NCI-H1105 (cell line): ENCODE results near the gene FN3KRP.

ENCODE experiments used
- DNase-seq: peaks from one replicate; lab custom pipeline; 2025; lab: John Stamatoyannopoulos, UW

FN3KRP gene

DNA sequence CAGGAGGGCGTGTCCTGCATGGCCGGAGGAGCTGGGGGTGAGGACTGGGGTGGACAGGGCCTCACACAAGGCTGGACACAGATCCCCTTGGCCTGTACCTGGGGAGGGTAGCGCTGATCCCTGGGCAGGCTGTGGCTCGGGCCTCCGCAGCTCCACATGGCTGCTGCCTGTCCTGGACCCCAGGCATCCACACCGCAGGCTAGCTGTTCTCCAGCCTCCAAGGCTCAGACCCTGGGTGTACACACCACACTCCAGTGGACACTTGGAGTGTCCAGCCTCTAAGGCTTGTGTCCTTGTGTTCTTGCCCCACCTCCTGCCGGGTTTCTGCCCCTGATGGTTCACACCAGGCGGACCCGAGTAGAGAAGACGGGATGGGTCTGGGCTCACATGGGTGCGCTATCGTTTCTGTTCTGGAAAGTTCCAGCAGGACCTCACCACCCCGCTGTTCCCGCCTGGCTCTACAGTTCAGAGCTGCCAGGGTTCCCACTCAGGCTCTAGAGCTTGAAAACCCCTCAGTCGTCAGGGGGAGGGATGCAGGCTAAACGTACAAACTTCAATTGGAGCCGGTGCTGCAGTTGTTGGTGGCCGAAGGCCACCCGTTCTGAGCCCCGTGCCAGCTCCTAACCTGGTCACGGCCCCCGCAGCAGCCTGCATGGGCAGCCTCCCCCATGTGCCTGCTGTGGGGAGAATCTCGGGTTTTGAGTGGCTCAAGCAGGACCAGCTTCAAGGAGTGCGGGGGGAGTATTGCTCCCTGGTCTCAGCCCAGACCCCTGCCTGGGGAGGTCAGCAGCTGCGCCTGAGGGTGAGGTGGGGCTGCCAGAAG, 6.6 kb upstream of the FN3KRP start:
- no peak for DNase-seq

DNA sequence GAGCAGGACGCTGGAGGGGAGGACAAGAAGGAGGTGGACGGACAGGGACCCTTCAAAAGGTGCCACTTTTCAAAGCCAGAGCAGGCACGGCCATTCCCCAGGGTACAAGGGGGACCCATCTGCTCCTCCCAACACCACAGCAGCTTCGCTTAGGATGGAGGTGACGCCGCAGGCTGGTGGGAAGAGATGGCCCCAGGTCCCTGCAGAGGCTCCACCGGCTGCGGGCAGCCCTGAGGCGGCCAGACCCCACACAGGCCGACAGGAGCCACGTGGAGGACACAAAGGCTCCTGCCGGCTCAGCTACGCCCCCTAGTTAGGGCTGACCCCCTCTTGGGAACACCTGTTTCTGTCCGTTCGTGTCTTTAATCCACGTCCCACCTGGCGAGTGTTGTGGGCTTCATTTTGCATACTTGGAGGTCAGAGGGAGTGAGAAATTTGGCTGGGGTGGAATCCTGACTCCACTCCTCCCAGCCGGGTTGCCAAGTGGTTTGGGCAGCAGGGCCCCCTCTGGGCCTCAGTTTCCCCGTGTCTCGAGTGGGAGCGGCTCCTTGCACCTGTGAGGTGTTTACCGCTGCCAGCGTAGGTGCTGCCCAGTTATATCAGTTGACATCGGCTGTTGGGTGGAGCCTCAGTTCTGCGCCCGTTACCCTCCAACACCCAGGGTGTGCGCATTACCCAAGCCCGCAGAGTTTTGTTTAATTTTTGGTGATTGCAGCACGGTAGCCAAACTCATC, 5.8 kb upstream of the FN3KRP start:
- no peak for DNase-seq

DNA sequence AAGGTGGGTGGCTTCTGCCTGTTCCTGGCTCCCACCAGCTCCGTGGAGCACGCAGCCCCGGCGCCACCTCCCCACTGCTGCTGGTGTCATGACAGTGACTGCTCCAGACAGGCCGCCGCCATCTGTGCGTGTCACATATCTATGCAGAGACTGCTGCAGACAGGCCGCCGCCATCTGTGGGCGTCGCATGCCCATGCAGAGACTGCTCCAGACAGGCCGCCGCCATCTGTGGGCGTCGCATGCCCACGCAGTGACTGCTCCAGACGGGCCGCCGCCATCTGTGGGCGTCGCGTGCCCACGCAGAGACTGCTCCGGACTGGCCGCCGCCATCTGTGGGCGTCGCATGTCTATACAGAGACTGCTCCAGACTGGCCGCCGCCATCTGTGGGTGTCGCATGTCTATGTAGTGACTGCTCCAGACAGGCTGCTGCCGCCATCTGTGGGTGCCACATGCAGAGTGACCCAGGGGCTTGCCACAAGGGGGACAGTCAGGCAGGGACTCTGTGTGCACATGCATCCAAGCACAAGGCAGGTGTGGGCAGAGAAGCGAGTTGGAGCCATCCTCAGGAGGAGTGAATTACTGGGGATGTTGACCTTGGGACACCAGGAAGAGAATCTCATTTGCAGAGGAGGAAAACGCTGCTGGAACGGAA, 3.3 kb upstream of the FN3KRP start:
- no peak for DNase-seq

DNA sequence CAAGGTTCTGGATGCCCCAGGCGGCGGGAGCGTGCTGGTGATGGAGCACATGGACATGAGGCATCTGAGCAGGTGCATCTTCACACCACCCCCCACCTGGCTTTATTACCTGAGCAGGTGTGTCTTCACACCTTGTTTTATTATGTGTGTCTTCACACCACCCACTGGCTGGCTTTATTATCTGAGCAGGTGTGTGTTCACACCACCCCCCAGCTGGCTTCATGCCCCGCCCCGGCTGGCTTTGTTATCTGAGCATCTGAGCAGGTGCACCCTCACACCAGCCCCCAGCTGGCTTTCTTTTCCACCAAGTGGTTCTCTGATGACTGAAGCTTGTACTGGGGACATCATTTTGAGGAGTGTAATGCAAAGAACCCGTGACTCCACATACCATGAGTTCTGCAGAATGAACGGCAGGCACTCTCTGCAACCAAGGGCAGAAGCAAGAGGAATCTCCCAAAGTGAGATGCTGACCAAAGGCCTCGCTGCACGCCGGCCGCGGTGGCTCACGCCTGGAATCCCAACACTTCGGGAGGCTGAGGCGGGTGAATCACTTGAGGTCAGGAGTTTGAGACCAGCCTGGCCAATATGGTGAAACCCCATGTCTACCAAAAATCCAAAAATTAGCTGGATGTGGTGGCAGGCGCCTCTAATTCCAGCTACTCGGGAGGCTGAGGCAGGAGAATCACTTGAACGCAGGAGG, 2.6 kb downstream of the FN3KRP start:
- peak; percentile 9 for DNase-seq

DNA sequence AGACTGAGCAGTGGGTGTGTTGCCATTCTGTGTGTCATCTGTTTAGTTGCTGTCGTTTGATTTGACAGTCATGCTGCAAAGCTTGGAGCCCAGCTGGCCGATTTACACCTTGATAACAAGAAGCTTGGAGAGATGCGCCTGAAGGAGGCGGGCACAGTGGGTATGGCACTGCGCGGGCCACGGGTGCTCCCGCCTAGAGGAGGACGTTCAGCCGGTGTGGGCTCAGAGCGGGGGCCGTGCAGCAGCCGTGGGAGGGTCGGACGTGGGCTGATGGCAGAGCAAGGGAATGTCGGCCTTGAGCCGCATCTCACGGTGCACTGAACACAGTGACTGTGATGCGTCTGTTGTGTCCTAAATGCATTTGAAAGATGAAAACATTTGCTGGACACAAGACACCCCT, 3.7 kb downstream of the FN3KRP start:
- DNase-seq: no peak

DNA sequence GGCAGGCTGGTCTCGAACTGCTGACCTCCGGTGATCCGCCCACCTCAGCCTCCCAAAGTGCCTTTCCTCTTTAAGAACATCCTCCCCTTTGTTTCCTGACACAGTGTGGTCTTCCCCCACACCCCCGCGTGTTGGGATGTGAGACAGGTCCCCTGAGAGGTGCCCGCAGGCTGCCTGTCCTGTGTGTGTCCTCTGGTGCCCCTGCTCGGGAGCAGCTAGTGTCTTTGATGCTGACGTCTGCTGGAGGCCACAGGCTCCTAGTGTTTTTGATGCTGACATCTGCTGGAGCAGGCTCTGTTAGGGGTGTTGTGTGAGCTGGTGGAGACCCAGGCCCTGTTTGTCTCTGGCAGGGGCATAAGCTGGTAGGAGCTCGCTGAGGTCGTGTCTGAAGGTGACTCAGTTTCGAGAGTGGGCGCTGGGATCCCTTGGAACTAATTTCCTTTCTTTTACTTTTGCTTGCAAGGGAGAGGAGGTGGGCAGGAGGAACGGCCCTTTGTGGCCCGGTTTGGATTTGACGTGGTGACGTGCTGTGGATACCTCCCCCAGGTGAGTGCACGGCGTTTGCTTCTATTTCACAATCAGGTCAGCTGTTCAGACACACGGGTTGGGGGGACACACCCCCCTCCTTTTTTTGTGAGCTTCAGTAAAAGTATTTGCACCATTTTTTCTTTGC, 6.0 kb downstream of the FN3KRP start:
- no peak for DNase-seq

DNA sequence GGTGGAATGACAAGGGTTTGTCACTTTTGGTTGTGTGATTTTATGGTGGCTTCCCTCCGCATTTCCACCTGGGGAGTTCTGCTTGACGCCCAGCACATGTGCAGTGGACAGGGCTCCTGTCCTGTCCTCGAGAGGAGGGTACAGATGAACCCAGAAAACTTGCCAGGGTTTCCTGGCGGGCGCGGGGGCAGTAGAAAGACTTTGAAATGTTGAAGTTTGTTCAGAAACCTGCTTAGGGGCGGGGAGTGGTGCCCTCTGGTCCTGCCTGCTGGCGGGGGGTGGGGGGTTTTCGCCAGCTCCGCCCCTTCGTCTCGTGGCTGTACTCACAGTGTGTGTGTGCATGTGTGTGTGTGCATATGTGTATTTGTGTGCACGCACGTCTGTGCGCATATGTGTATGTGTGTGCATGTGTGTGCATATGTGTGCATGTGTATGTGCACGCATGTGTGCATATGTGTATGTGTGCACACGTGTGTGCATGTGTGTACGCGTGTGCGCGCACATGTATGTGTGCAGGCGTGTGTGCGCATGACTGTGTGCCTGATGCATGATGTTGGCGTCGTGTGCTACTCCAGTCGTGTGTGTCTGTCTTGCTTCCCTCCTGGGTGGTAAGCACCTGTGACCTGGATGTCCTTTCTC, 6.8 kb downstream of the FN3KRP start:
- no peak for DNase-seq

DNA sequence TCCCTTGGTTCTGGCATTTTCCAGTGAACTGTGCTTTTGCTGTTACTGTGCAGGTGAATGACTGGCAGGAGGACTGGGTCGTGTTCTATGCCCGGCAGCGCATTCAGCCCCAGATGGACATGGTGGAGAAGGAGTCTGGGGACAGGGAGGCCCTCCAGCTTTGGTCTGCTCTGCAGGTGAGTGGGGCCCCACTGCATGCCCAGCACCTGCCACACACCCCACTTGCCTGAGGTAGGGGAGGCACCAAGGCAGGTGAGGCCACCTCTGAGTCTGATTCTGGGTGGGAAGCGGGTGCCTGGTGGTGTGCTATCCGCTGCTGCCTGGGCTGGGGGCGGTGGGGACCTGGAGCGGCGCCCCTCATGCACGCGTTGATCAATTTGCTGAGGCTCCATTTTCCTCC, 9.9 kb downstream of the FN3KRP start:
- DNase-seq: no peak

DNA sequence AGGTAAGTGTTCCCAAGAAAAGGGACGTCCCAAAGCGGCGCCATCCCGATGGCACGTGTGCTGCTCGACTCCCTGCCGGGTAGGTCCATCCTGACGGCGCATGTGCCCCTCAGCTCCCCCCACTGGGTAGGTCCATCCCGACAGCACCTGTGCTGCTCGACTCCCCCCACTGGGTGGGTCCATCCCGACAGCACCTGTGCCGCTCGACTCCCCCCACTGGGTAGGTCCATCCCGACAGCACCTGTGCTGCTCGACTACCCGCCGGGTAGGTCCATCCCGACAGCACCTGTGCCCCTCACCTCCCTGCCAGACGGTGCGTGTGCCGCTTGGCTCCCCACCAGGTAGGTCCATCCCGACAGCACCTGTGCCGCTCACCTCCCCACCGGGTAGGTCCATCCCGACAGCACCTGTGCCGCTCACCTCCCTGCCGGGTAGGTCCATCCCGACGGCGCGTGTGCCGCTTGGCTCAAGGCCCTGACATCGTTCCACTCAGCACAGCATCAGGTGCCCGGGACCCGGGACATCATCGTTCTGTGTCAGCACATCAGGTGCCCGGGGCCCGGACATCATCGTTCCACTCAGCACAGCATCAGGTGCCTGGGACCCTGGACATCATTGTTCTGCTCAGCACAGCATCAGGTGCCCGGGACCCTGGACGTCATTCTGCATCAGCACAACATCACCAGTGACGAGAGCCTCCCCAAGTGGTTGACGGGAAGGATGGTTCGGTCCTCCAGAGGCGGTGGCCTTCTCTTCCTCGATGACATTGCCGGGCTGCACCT, 13.2 kb downstream of the FN3KRP start:
- DNase-seq: no peak

DNA sequence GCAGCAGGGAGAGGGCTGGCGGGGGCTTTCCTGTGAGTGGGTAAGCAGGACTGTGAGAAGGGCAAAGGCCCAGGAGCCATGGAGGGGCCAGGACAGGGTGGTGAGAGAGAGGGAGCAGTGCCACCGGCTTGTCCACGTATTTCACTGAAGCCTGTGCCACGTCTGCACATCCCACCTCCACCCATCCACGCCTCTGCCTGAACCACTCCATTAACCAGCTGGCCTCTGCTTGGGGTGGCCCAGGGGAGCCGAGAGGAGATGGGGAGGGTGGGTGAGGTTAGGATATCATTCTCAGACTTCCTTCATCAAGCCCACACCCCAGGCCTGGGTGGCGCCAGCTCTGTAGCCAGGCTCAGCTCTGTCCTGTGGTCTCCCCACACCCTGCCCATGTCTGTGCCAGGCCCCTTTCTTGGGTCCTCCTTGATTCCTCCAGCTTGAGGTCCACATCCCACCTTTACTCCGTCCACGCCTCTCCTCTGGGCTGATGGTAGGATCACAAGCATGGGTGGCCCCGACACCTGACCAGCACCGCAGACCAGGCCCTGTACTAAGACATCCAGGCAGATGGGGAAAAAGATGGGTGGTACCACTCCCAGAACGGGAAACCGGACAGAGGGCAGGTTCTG, 15.7 kb downstream of the FN3KRP start:
- DNase-seq: no peak

DNA sequence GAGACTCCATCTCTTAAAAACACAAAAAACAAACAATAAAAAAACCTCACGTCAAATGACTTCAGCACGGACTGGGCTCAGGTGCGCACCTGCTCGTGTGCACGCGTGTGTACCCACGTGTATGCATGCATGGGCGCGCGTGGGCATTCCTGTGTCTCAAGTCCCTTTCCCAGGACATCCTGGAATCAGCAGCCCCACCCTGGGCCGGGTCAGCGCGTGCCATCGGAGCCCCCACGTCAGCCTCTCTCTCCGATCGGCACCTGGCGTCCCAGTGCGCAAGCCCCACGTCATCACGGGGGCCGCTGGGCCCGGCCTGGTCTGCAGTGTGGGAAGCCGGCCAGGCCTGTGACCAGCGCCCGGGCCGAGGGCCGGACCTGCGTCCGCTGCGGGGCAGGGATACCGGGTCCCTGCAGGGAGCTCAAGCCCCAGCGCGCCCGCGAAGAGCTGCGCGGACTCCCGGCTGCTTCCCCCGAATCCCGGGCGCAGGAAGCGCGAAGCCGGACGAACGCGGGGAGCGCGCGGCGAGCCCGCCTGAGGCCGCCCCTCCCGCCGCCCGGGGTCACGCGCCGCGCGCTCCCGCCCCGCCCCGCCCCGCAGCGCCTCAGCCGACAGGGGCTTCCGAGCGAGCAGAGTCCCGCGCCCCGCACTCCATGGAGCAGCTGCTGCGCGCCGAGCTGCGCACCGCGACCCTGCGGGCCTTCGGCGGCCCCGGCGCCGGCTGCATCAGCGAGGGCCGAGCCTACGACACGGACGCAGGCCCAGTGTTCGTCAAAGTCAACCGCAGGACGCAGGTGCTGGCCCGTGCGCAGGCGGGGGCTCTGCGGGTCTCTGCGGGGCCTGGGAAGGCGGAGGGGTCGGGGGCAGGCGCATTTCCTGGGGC, 18.7 kb downstream of the FN3KRP start, which contains the start of gene FN3K:
Gene FN3K (plus strand): TSS at position 629 of the 880 bp plus-strand sequence. CDS start 22 bp downstream, at position 651.
- DNase-seq: peak; percentile 44

DNA sequence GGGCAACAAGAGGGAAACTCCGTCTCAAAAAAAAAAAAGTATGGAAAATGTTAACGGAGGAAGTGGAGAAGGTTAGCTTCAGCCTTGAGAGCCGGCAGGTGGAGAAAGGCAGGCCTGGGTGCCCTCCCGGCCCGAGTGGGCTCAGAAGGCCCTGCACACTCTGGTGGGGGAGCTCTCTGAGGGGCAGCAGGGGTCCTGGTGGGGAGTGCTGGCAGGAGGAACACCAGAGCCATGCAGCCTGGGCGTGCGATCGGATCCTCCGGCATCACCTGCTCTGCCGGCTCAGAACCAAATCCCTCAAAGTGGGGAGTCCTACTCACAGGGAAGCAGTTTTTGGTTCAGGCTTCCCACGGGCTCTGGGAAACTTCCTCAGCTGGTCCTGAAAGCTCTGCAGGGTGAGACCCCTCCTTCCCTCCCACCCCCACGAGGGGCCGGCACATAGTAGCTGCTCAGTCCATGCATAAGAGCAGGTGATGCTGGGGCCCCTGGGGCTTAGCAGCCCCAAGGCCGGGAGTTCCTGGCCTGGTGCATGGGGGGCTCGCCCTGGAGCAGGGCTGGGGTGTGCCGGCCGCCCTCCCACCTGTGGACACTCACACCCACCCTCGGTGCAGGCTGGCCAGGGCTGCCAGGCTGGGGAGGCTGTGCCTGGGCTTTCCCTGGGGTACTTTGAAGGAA, 20.1 kb downstream of the FN3KRP start:
- no peak for DNase-seq

DNA sequence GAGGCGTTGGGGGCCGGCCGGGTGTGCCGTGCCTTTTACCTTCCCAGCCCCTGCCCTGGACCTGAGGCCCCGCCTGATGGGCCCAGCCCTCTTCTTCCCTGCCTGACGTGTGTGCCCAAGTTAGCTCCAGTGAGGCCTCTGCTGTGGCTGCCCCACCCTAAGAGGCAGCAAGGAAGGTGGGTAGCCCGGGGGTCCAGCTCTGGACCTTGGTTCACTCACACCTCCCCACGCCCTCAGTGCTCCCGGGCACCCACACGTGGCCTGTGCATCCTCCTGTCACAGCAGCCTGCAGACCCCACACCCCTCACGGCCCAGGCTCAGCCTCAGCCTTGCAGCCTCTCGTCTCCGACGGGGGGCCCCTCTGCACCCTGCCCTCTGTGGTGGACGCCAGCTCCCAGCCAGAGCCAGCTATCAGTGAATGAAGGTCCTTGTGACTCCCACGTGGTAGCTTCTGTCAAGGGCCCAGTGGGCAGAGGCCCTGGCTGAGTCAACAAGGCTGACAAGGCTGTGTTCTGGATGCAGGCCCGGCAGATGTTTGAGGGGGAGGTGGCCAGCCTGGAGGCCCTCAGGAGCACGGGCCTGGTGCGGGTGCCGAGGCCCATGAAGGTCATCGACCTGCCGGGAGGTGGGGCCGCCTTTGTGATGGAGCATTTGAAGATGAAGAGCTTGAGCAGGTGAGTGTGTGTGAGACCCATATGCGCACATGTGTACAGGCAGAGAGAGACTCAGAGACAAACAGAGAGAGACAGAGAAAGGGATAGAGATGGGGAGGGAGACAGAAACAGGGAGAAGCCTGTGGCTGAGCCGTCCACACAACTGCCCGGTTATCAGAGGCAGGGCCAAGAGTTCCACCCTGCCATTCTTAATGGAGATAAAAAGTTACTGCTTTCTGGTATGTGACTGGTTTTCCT, 21.7 kb downstream of the FN3KRP start:
- DNase-seq: no peak

DNA sequence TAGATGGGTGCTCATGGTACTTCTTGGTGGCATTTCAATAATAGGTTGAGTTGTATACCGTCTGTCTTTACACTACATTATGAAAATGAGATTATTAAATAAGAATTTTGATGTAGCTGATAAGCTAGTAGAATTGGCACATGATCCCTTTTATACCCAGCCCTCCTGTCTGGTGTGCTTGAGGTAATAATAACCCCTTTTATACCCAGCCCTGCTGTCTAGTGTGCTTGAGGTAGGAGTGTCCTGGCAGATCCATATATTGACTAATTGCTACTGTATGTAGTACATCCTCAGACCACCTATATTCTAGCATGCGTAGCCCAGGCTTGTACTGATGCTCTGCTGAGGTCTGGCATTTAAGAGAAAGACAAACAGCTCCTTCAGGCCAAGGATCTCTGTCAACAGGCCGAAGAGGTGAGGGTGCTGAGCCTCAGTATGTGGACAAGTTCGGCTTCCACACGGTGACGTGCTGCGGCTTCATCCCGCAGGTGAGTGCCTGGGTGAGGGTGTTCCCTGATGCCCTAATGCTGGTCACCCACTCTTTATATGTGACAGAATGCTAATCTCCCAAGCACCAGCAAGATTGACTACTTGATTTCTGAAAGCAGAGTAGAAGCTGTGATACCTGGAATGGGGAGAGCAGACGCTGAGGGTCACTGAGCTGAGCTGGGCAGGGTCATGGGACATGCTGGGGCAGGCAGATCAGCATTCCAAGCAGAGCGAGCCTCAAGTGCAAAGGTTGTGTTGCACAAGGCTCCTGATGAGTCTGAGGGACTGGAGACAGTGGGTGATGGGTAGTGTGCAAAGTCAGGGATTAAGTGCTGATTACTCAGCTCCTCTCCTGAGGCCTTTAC, 24.6 kb downstream of the FN3KRP start:
- DNase-seq: no peak

DNA sequence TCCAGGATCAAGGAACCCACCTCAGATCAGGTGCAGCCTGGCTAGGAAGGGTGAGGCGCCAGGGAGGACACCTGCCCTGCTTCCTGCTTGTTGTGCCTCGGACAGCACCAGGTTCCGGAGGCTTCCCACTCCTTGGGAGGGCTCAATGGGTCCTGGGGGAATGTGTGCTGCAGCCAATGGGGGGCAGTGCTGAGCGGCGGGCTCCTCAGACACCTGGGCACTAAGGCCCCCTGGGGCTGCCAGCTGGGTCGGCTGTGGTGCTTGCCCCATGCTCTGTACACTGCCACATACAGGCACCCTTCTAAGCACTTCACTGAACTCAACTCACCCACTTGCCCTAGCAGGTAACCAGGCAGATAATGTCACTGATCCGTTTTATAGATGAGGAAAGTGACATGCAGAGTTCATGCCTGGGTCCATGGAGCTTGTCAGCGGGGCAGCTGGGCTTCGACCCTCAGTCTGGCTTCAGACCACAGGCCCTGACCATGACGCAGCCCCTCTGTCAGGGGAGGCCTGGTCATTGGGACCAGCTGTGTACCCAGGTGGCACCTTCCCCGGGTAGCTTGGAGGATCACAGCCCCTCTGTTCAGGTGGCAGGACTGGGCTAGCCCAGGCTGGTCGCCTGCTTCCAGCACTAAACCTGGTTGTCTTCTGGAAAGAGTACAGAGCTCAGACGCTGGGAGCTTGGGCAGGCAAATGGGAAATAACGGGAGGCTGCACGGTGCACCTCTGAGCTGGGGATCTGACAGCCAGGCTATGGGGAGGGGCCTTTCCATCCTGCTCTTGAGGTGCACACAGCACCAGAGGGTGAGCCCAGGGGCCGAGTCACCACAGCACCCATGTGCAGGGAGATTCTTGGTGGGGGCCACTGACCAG, 27.1 kb downstream of the FN3KRP start:
- no peak for DNase-seq
